ENCODE measurements around the gene MS4A4E. TPM values are rescaled to one million over a fixed set of nuclear protein-coding genes. Genes with fewer than 3 reads are reported as not detected.
"Not testable (repeated sequence)": the region's sequence is repeated elsewhere in the genome, so short reads cannot be mapped to it uniquely, and the experiment has no call there.

Gene MS4A4E
- not detected for total RNA-seq (ENCODE audit: insufficient read depth, low replicate concordance)

DNA sequence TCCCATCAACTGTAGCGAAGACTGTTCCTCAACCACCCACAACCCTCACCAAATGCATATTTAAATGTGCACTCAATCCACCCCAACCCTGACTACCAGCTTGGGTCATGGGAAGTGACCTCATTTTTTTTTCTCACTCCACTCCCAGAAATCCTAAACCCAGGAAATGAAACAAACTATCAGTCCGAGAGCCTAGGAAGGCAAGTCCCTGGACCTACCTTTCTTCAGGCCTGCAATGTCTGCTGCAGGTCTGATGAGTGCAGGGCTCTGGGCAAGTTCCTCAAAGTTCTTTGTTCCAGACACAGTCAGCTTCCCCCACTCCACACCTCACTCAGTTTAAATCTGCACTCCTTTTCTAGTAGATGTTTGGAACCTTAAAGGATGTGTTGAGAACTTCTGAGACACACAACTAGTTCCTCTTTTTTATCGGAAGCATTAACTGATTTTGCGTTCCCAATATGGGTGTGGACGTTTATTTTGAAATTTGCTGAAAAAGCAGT, at the start of gene MS4A4E:
Gene MS4A4E (minus strand): TSS at position 398 of the 500 bp plus-strand sequence. CDS start 13,082 bp downstream, outside the sequence.
- DNase-seq (ENCODE audit: low spot score), result no peak

DNA sequence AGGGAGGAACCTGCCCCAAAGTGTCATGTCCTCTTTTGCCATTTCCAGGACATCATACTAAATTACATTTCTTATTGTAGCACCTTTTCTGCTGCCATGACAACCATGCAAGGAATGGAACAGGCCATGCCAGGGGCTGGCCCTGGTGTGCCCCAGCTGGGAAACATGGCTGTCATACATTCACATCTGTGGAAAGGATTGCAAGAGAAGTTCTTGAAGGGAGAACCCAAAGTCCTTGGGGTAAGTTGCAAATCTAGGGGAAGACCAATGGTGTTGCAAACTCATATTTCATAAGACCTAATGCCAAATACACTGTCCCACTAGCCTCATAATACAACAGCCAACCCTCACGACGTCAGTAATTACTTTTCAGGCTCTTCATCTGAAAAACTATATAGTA, 49.2 kb upstream of the MS4A4E start:
- DNase-seq (ENCODE audit: low spot score), result no peak

DNA sequence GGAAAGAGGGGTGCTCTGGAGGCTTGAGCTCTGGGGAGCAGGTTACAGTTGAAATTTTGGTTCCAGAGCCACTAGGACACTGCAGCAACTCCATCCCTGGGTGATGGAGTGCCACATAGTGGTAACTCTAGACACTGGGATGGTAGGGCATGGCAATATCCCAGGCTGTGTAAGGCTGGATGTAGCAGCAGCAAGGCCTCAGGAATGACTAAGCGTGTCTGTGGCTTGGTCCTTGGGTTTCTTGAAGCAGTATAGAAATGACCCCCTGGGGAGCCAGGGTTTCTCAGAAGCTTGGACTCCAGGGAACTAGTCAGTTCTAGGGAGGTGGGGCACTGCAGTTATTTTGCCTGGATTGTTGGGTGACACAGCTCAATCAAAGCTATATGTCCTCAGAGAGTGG, 45.6 kb upstream of the MS4A4E start:
- DNase-seq (ENCODE audit: low spot score), result no peak

DNA sequence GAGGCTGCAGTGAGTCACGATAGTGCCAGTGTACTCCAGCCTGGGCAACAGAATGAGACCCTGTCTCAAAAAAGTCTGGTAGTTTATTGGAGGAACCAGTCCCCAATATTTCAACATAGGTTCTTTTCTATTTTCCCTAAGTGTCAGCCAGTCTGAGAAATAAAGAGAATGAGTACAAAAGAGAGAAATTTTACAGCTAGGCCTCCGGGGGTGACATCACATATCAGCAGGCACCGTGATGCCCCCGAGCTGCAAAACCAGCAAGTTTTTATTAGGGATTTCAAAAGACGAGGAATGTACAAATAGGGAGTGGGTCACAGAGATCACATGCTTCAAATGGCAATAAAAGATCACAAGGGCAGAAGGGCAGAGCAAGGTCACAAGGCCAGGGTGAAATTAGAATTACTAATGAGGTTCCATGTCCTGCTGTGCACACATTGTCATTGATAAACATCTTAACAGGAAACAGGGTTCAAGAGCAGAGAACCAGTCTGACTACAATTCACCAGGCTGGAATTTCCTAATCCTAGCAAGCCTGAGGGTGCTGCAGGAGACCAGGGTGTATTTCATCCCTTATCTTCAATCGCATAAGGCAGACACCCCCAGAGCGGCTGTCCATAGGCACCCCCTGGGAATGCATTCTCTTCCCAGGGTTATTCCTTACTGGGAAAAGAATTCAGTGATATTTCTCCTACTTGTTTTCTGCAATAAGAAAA, 42.6 kb upstream of the MS4A4E start:
- not testable (repeated sequence) for DNase-seq (ENCODE audit: low spot score)

DNA sequence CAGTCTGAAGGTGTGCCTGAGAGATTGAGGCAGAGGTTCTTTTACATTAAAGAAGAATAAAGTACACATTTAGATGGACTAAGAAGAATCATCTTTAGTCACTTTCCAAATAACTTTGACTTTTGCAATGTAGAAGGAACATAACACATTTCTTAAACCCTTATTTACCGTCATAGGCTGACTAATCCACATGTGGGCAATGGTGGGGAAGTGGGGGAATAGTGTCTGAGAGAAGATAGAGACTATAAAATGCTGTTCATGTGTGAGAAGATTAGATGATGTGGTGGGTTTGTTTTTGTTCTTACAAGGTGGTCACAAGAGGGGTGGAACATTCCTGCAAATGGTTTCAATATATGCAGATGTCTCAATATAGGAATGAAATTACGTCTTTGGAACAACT, 39.3 kb upstream of the MS4A4E start:
- DNase-seq (ENCODE audit: low spot score), result no peak

DNA sequence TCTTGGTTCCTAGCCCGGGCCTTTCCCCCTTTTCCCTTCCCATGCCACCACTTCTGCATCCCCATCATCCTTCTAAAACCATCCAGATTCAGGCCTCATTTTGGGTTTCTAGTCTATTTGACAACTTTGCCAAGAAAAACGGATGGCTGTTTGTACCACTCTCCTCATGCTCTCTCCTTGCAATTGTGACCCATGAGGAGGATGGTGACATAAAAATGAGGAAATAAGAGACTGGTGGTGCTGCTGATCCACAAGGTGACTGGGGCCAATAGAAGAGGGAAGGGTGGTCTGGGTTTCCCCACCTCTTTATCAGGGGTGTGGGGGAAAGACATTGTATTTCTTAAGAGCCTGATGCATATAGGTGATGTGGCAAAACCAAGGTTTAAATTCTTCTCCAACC, 38.5 kb upstream of the MS4A4E start:
- DNase-seq (ENCODE audit: low spot score), result no peak

DNA sequence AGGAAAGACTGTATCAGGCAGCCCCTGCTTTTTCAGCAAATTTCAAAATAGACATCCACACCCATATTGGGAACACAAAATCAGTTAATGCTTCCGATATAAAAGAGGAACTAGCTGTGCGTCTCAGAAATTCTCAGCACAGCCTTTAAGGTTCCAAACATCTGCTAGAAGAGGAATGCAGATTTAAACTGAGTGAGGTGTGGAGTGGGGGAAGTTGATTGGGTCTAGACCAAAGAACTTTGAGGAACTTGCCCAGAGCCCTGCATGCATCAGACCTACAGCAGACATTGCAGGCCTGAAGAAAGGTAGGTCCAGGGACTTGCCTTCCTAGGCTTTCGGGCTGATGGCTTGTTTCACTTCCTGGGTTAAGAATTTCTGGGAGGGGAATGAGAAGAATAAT, 37.5 kb upstream of the MS4A4E start, which contains the start of gene MS4A4A:
Gene MS4A4A (plus strand): TSS at position 255 of the 400 bp plus-strand sequence. CDS start 10 bp downstream, at position 265.
- peak; percentile 42 for DNase-seq (ENCODE audit: low spot score)

DNA sequence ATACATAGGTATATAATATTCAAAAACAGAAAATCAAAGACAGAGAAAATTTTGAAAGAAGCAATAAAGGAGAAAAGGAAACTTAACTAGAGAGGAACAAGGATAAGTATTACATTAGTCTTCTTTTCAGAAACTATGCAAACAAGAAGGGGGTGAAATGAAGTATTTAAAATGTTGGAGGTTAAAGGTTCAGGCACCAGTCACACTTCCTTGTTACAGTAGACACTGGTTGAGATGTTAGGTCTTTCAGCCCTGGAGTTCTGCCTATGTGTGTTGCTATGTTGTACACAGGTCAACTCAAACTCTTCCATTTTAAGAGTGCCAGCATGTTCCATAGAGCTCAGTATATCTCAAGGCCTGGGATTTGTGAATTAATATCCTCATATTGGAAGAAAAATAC, 31.5 kb upstream of the MS4A4E start:
- DNase-seq (ENCODE audit: low spot score), result no peak

DNA sequence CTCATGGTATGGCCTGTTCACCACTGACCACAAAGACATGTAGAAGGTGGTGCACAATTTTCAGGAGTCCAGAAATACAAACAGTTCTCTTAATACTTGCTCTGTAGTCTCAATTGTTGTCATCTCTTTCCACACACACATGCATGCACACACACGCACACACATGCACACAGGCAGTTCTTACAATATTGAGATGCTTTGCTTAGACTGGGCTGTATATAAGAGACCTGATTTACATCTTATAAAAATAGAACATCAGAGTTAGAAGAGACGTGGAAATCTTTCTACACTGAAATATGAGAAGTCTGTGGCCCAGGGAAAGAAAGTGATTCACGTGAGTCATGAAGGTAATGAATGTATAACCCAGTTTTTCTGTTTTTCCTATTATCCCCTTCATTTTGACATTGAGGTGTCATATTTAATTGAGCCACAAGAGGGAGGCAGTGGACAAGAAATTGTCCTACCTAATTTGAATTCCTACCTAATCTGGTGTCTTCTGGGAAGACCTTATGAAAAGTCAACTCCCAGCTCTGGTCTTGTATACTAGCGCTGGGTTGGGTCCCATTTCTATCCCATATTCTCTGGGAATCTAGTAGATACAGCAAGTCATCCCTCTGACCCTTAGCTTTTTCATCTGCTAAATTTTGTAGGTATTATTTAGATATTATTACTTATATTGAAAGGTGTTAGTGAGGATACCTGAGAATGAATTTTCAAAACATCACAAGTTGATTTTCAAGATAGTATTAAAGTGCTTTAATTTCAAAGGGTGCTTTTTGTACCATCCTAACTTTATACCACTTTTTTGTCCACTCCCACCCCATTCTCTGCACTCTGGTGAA, 22.7 kb upstream of the MS4A4E start:
- peak; percentile 33 for DNase-seq (ENCODE audit: low spot score)

DNA sequence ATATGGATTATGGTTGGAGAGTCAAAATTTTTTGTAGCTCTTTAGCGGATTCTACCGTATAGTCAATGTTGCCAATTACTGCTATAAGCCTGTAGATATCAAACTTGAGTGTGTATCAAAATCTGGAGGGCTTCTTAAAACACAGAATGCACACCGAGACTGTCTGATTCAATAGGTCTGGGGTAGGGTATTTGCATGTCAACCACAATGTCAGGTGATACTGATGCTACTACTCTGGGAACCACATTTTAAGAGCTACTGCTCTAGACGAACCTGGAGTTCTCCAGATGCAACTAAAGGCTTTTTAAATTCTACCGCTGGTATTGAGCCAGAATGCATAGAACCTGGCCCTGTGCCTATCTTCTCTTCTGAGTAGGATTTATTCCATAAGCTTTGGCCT, 21.7 kb upstream of the MS4A4E start:
- DNase-seq (ENCODE audit: low spot score), result no peak

DNA sequence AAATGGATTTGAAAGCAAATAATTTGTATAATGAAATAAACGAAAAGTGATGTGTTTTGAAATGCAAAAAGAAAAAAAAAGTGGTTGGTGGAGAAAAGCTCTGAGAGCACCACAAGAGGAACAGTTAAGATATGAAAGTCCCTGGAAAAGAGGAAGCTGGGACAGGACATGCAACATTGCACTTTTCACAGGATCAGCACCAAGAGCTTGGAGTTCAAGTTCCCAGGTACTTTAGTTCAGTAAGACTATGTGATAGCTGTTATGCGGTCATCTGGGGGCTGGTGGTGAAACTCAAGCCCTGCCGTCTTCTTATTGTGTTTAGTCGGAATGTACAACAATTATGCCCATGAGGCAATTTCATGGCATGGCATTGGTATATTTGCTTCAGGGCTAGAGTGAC, 20.5 kb upstream of the MS4A4E start:
- peak; percentile 24 for DNase-seq (ENCODE audit: low spot score)

DNA sequence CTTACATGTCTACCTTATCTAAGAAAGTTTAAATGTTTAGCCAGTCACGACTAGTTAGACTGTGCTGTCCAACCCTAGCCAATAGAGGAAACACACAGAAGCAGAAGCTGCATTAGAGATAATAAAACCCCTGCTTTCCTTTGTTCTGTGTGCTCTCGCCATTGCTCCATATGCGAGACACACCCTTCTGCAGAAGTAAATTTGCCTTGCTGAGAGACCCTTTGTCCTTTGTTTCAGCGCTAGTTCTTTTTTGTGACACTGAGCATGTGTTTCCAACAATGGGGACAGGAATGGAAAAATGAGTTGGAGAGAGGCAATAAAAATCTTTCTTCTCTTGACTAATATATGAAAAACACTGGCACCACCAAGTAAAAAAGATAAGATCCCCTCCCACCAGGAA, 18.1 kb upstream of the MS4A4E start:
- no peak for DNase-seq (ENCODE audit: low spot score)

DNA sequence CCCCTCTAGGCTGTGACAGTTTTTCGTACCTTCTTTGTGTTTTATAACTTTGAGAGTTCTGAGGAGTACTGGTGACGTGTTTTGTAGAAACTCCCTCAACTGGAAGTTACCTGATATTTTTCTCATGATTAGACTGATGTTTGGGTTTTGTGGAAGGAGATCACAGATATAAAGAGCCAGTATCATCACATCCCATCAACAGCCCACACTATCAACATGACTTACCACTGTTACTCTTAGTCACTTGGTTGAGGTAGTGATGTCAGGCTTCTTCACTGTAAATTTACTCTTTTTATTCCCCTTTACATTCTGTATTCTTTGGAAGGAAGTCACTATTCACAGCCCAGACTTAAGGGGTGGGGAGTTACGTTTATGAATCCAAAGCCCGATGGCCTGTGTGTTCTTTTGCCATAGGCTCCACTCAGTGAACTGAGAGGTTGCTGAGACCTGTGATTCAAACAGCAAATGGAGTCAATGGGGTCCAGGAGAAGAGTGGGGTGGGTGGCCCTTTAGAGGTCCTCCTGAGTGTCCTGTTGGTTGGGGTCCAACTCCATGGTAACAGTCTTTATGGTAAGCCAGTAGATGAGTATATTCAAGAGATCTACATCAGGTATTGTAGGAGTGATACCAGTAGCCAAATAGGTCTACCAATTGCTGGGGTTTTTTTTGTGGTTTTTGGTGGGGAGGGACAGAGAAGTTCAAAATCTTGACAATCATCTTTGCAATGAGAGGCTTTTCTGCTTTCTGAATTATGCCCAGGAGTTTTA, 15.2 kb upstream of the MS4A4E start:
- DNase-seq (ENCODE audit: low spot score), result no peak

DNA sequence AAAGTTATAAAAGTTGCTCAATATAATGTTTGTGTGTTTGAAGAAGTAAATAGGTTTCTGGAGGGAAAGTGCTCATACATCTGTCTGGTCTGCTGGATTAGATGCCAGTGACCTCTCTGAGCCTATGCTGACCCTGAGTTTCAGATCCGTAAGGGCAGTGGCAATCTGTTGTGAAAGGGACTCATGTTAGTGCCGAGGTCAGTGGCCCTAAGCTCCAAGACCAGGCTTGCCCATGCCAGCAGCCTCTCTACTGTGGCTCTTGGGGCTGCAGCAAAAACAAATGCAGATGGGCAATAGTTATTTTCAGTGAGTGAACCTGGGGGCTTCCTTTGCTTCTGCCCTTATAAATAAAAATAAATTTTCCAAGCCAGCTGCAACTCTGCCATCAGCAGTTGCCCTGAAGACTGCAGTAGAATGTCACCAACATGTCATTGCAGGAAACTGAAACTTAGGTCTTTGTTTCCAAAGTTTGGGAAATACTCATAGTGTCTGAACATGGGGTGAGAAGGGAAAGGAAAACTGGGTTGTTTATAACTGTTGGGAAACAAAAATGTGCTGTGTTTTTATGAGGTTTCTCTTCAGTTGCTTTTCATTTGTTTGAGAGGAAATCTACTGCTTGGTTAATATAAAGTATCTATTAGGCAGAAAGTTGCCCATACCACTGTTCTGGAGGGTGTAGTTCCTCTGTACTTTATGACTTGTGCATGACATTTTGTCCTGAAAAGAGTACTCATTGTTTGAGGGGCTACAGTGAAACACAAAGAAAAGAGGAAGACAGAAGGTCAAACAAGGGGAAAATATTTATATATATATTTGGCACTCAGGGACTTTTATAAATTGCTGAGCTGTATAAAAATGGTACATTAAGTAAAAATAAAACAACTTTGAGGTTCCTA, 9.5 kb upstream of the MS4A4E start:
- DNase-seq (ENCODE audit: low spot score), result no peak

DNA sequence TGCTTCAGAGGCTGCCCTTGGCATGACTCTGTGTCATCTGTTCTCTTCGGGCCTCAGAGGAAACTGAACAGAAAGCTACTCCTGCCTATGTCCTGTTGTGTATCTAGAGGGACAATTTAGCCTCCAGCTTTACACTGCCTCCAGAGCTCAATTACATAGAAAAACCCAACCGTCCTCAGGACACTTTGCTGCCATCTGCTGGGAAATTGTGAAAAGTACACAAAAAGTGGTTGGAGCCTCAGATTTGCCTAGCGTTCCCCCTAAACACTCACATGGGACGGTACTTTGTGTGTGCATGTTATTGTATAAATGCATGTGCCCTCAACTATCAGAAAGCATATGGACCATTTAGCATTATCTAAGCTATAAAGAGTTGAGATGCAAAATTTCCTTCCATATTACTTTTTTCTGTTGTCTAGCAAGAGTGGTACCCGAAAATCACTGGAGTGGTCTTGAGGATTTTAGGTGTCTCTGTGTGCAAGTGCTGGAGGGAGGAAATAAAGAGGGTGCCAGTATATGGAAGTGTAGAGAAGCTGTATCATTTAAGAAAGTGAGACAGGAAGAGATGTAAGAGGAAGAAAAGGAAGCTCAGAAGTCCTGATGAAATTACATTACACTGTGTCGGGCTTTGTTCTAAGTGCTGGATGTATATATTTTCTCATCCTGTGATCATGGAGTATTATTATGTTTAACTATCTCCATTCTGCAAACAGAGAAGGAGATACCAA, 8.7 kb upstream of the MS4A4E start:
- peak; percentile 12 for DNase-seq (ENCODE audit: low spot score)

DNA sequence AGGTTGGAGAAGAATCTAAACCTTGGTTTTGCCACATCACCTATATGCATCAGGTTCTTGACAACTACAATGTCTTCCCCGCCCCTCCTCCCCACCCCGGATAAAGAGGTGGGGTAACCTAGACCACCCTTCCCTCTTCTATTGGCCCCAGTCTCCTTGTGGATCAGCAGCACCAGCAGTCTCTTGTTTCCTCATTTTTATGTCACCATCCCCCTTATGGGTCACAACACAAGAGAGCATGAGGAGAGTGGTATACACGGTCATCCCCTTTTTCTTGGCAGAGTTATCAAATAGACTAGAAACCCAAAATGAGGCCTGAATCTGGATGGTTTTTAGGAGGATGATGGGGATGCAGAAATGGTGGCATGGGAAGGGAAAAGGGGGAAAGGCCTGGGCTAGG, 1.2 kb downstream of the MS4A4E start:
- no peak for DNase-seq (ENCODE audit: low spot score)

DNA sequence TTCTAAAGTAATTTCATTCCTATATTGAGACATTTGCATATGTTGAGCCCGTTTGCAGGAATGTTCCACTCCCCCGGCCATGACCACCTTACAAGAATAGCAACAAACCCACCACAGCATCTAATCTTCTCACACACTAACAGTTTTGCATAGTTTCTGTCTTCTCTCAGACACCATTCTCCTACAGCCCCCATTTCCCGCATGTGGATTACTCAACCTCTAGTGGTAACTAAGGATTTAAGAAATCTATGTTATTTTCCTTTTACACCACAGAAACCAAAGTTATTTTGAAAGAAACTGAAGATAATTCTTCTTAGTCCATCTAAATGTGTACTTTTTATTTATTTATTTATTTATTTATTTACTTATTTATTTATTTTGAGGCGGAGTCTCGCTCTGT, 2.3 kb downstream of the MS4A4E start:
- DNase-seq (ENCODE audit: low spot score), result no peak

DNA sequence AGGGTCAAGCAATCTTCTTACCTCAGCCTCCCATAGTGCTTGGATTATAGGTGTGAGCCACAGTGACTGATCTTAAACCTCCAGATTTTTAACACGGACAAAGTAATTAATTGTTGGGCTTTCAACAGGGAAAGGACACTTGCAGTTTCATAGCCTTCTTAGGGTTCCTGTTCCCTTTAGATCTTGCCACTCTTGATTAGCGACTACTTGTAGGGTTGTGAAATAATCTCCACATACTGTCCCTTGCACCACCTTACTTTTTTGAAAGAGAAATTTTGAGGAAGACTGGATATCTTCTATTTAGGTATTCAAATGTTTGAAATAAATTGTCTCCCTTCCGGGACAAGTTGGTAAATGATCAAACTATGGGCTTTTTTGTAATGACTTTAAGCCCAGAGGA, 7.6 kb downstream of the MS4A4E start:
- DNase-seq (ENCODE audit: low spot score), result no peak

DNA sequence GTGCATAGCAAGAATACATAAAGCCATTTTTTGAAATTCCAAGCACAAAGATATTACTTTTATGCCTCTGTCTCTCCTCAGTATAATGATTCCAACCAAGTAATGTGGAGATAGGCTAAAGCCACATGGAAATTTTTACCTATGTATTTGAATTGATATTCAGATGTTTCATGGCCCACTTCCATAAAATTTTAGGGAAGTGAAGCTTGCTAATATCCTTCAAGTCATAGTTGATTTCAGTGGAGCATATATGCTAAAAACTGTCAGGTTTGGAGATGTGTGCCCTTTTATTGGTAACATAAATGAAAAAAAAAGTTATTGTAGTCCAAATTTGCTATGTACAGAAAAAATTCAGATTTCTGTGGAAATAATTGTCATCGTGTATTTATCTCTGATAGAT, 12.3 kb downstream of the MS4A4E start:
- no peak for DNase-seq (ENCODE audit: low spot score)

DNA sequence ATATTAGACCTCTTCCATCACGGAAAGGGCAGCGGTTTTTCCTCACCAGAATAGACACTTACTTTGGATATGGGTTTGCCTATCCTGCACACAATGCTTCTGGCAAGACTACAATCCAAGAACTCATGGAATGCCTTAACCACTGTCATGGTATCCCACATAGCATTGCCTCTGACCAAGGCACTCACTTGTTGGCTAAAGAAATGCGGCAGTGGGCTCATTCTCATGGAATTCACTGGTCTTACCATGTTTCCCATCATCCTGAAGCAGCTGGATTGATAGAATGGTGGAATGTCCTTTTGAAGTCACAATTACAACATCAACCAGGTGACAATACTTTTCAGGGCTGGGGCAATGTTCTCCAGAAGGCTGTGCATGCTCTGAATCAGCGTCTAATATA, 20.8 kb downstream of the MS4A4E start:
- no peak for DNase-seq (ENCODE audit: low spot score)

Data from umbilical cord (tissue), 2 donors.